SJCRH30 (cell line): Measurements from ENCODE around the gene FERMT2. TPM values are rescaled to one million over a fixed set of nuclear protein-coding genes. Genes with fewer than 3 reads are reported as not detected.
"Not testable (repeated sequence)": the region's sequence is repeated elsewhere in the genome, so short reads cannot be mapped to it uniquely, and the experiment has no call there.

Experiments
- DNase-seq, 2 experiments: peaks; one replicate each; pipeline ENCODE4 v3.0.0-alpha.2; 2015 to 2020
- H3K27ac ChIP-seq: fragments of 250-450 bp; sonication (Bioruptor Pico); 2 replicates; pipeline ENCODE4 v1.5.1; 2020; ENCODE audit warnings: mild to moderate bottlenecking, moderate library complexity
- H3K27me3 ChIP-seq: fragments of 250-450 bp; sonication (Bioruptor Pico); 2 replicates; pipeline ENCODE4 v1.5.1; 2020; ENCODE audit warnings: mild to moderate bottlenecking, moderate library complexity
- H3K36me3 ChIP-seq: fragments of 250-450 bp; sonication (Bioruptor Pico); 2 replicates; pipeline ENCODE4 v1.5.1; 2020; ENCODE audit warnings: mild to moderate bottlenecking, moderate library complexity
- H3K4me1 ChIP-seq: fragments of 250-450 bp; sonication (Bioruptor Pico); 2 replicates; pipeline ENCODE4 v1.5.1; 2020; ENCODE audit warnings: mild to moderate bottlenecking, moderate library complexity
- H3K4me3 ChIP-seq: fragments of 250-450 bp; sonication (Bioruptor Pico); 2 replicates; pipeline ENCODE4 v1.5.1; 2020; ENCODE audit warnings: mild to moderate bottlenecking, moderate library complexity
- H3K9me3 ChIP-seq: fragments of 250-450 bp; sonication (Bioruptor Pico); replicated peaks from 2 replicates; pipeline ENCODE4 v1.5.1; 2020; ENCODE audit warnings: mild to moderate bottlenecking, moderate library complexity
- total RNA-seq: library from RNA; depleted of rRNA; stranded (reverse); fragments of >200 nt; shearing (Covaris generic); gene quantifications from 2 replicates; pipeline ENCODE4 v1.2.3, GENCODE V29; 2014

The FERMT2 gene
- total RNA-seq, 1 experiment from 2014 or later: 65.3 TPM

- Histone ChIP-seq H3K9me3 (no peaks in the 10 kb centered on the region), H3K27ac (no peak overlapping the region), H3K4me1 (peaks cover 14% of the 10 kb centered on the region; the same call in 1 of the 2 replicates), H3K27me3 (no peaks in the 10 kb centered on the region), H3K36me3 (0 out of 2 replicates have a peak, but pooled peaks cover 2% of the 10 kb centered on the region), H3K4me3 (no peak overlapping the region)
- no peak for DNase-seq
These were observed 23.9 kb downstream of the FERMT2 start for GRCh38 chr14:52926953-52927352.

- Histone ChIP-seq H3K27me3 (no peaks in the 10 kb centered on the region), H3K36me3 (no peaks in the 10 kb centered on the region), H3K9me3 (no peaks in the 10 kb centered on the region), H3K4me1 (peaks cover 19% of the 10 kb centered on the region), H3K4me3 (no peak overlapping the region), H3K27ac (no peak overlapping the region)
- DNase-seq: no peak
These were observed 26.8 kb downstream of the FERMT2 start for GRCh38 chr14:52923902-52924575.

GRCh38 chr14:52922656-52923055, 28.2 kb downstream of the FERMT2 start:
- Histone ChIP-seq H3K4me1 (peaks cover 19% of the 10 kb centered on the region), H3K36me3 (no peaks in the 10 kb centered on the region), H3K27me3 (no peaks in the 10 kb centered on the region), H3K9me3 (no peaks in the 10 kb centered on the region), H3K27ac (no peak overlapping the region), H3K4me3 (no peak overlapping the region)
- no peak for DNase-seq

GRCh38 chr14:52922059-52922458, 28.8 kb downstream of the FERMT2 start:
- no peaks in the 10 kb centered on the region for H3K36me3 ChIP-seq
- H3K27ac ChIP-seq: no peak overlapping the region
- H3K9me3 ChIP-seq: no peaks in the 10 kb centered on the region
- no peak for DNase-seq
- H3K27me3 ChIP-seq: no peaks in the 10 kb centered on the region
- H3K4me3 ChIP-seq: no peak overlapping the region
- H3K4me1 ChIP-seq: peaks cover 19% of the 10 kb centered on the region

GRCh38 chr14:52920411-52920810, 30.4 kb downstream of the FERMT2 start:
- not testable (repeated sequence) for H3K27me3 ChIP-seq, H3K4me3 ChIP-seq, DNase-seq, H3K36me3 ChIP-seq, H3K9me3 ChIP-seq, H3K27ac ChIP-seq
- H3K4me1 ChIP-seq: peaks cover 19% of the 10 kb centered on the region

- no peak overlapping the region for H3K27ac ChIP-seq
- DNase-seq: no peak
- peaks cover 4% of the 10 kb centered on the region; the same call in 1 of the 2 replicates for H3K36me3 ChIP-seq
- H3K4me1 ChIP-seq: peaks cover 19% of the 10 kb centered on the region
- no peak overlapping the region for H3K4me3 ChIP-seq
- no peaks in the 10 kb centered on the region for H3K27me3 ChIP-seq
- H3K9me3 ChIP-seq: no peaks in the 10 kb centered on the region
These were observed 30.9 kb downstream of the FERMT2 start for GRCh38 chr14:52919971-52920370.

- H3K27ac ChIP-seq: no peak overlapping the region
- DNase-seq: no peak
- no peaks in the 10 kb centered on the region for H3K27me3 ChIP-seq
- H3K4me1 ChIP-seq: peaks cover 10% of the 10 kb centered on the region
- no peaks in the 10 kb centered on the region for H3K9me3 ChIP-seq
- no peak overlapping the region for H3K4me3 ChIP-seq
- peaks cover 5% of the 10 kb centered on the region; the same call in 1 of the 2 replicates for H3K36me3 ChIP-seq
These were observed 32.4 kb downstream of the FERMT2 start for GRCh38 chr14:52918486-52918885.

GRCh38 chr14:52917735-52918134, 33.1 kb downstream of the FERMT2 start:
- no peak for DNase-seq
- no peak overlapping the region for H3K4me3 ChIP-seq
- H3K36me3 ChIP-seq: peaks cover 8% of the 10 kb centered on the region; the same call in 1 of the 2 replicates
- H3K9me3 ChIP-seq: no peaks in the 10 kb centered on the region
- no peak overlapping the region for H3K27ac ChIP-seq
- H3K4me1 ChIP-seq: peaks cover 9% of the 10 kb centered on the region
- H3K27me3 ChIP-seq: no peaks in the 10 kb centered on the region

GRCh38 chr14:52914295-52914694, 36.6 kb downstream of the FERMT2 start:
- Histone ChIP-seq H3K27ac (no peak overlapping the region), H3K4me1 (peaks cover under 1% of the 10 kb centered on the region), H3K27me3 (no peaks in the 10 kb centered on the region), H3K4me3 (no peak overlapping the region), H3K36me3 (peaks cover 11% of the 10 kb centered on the region; the same call in 1 of the 2 replicates), H3K9me3 (no peaks in the 10 kb centered on the region)
- no peak for DNase-seq

- Histone ChIP-seq H3K27me3 (no peaks in the 10 kb centered on the region), H3K4me3 (no peak overlapping the region), H3K9me3 (no peaks in the 10 kb centered on the region), H3K4me1 (no peaks in the 10 kb centered on the region), H3K27ac (no peak overlapping the region), H3K36me3 (peaks cover 11% of the 10 kb centered on the region; the same call in 1 of the 2 replicates)
- DNase-seq: no peak
These were observed 37.6 kb downstream of the FERMT2 start for GRCh38 chr14:52913271-52913670.

GRCh38 chr14:52911904-52912303, 38.9 kb downstream of the FERMT2 start:
- DNase-seq: no peak
- no peak overlapping the region for H3K4me3 ChIP-seq

GRCh38 chr14:52910572-52910971, 40.3 kb downstream of the FERMT2 start:
- peaks cover 11% of the 10 kb centered on the region; the same call in 1 of the 2 replicates for H3K36me3 ChIP-seq
- H3K27me3 ChIP-seq: no peaks in the 10 kb centered on the region
- H3K9me3 ChIP-seq: no peaks in the 10 kb centered on the region
- H3K27ac ChIP-seq: no peak overlapping the region
- no peak for DNase-seq
- H3K4me1 ChIP-seq: no peaks in the 10 kb centered on the region
- no peak overlapping the region for H3K4me3 ChIP-seq

More at GRCh38 chr14:52911904-52912303, 38.9 kb downstream of the FERMT2 start:
- peaks cover 11% of the 10 kb centered on the region; the same call in 1 of the 2 replicates for H3K36me3 ChIP-seq
- H3K9me3 ChIP-seq: no peaks in the 10 kb centered on the region
- no peaks in the 10 kb centered on the region for H3K27me3 ChIP-seq
- H3K27ac ChIP-seq: no peak overlapping the region
- H3K4me1 ChIP-seq: no peaks in the 10 kb centered on the region

- Histone ChIP-seq H3K27ac (no peak overlapping the region), H3K36me3 (0 out of 2 replicates have a peak, but pooled peaks cover 5% of the 10 kb centered on the region), H3K9me3 (no peaks in the 10 kb centered on the region), H3K4me3 (no peak overlapping the region), H3K27me3 (no peaks in the 10 kb centered on the region), H3K4me1 (no peaks in the 10 kb centered on the region)
- DNase-seq: no peak
These were observed 42.9 kb downstream of the FERMT2 start for GRCh38 chr14:52907949-52908348.

GRCh38 chr14:52906141-52906601, 44.7 kb downstream of the FERMT2 start:
- Histone ChIP-seq H3K27ac (no peak overlapping the region), H3K27me3 (no peaks in the 10 kb centered on the region), H3K4me3 (no peak overlapping the region), H3K36me3 (peaks cover 11% of the 10 kb centered on the region), H3K4me1 (no peaks in the 10 kb centered on the region), H3K9me3 (no peaks in the 10 kb centered on the region)
- no peak for DNase-seq

- Histone ChIP-seq H3K9me3 (no peaks in the 10 kb centered on the region), H3K4me3 (no peak overlapping the region), H3K4me1 (no peaks in the 10 kb centered on the region), H3K36me3 (peaks cover 9% of the 10 kb centered on the region), H3K27ac (no peak overlapping the region), H3K27me3 (no peaks in the 10 kb centered on the region)
- no peak for DNase-seq
These were observed 47.8 kb downstream of the FERMT2 start for GRCh38 chr14:52902971-52903619.
